Measurements from ENCODE around the gene DDX19B. TPM values are rescaled to one million over a fixed set of nuclear protein-coding genes. Genes with fewer than 3 reads are reported as not detected.
"Not testable (repeated sequence)": the region's sequence is repeated elsewhere in the genome, so short reads cannot be mapped to it uniquely, and the experiment has no call there.

Gene DDX19B
- polyA plus RNA-seq, 10 donors = 17.6 to 23.8 (median 22.0) TPM

GRCh38 chr16:70276392-70276791, 22.6 kb upstream of the DDX19B start:
- DNase-seq = no peak

DNA sequence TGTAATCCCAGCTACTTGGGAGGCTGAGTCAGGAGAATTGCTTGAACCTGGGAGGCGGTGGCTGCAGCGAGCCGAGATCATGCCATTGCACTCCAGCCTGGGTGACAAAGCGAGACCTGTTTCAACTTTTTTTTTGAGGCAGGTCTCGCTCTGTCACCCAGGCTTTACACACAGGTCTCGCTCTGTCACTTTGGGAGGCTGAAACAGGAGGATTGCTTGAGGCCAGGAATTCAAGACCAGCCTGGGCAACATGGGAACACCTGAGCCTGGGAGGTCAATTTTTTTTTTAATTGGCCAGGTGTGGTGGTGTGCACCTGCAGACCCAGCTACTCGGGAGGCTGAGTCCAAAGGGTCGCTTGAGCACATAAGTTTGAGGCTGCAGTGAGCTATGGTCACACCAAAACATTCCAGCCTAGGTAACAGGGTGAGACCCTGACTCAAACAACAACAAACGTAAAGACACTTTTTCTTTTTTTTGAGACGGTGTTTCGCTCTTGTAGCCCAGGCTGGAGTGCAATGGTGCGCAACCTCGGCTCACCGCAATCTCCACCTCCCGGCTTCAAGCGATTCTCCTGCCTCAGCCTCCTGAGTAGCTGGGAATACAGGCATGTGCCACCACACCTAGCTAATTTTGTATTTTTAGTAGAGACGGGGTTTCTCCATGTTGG, 11.5 kb upstream of the DDX19B start:
- not testable (repeated sequence) for DNase-seq

- DNase-seq = peak; percentile 99 to 100 (median 100)
These were observed 9.5 kb upstream of the DDX19B start, which contains the start of gene AARS1 for GRCh38 chr16:70289229-70290094. TSS of gene AARS1 (minus strand) at chr16:70289506. CDS start at chr16:70282763, 6,743 bp downstream.

DNA sequence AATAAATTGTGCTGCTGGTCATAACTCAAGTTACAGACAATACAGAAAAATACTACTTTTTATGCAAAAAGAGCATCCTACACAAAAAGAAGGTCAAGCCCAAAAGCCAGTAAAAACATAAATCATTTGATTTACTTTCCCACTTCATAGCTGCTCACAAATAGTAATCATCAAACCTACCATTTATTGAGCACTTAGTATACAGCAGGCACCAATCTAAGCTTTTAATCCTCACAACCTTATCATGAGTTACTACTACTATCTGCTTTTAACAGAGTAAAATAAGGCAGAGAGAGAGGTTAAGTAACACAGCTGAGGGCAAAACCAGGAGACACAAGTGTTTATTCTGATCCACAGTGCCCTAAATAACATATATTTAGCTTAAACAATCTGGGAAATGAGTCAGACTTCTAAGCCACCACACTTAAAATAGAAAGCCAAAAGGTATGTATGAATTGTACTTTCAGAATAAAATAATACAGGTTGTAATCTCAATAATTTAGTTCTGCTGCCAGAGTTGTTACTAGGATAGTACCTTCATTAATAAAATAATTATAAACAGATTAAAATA, 8.0 kb upstream of the DDX19B start:
- DNase-seq = no peak

DNA sequence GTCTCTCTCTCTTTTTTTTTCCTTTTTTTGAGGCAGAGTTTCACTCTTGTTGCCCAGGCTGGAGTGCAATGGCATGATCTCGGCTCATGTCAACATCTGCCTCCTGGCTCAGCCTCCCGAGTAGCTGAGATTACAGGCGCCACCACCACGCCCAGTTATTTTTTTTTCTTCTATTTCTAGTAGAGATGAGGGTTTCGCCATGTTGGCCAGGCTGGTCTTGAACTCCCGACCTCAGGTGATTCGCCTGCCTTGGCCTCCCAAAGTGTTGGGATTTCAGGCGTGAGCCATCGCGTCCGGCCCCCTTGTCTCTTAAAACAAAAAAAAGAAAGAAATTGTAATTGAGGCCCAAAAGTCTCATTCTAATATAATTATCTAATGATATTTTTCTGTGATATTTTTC, 6.8 kb upstream of the DDX19B start:
- not testable (repeated sequence) for DNase-seq

DNA sequence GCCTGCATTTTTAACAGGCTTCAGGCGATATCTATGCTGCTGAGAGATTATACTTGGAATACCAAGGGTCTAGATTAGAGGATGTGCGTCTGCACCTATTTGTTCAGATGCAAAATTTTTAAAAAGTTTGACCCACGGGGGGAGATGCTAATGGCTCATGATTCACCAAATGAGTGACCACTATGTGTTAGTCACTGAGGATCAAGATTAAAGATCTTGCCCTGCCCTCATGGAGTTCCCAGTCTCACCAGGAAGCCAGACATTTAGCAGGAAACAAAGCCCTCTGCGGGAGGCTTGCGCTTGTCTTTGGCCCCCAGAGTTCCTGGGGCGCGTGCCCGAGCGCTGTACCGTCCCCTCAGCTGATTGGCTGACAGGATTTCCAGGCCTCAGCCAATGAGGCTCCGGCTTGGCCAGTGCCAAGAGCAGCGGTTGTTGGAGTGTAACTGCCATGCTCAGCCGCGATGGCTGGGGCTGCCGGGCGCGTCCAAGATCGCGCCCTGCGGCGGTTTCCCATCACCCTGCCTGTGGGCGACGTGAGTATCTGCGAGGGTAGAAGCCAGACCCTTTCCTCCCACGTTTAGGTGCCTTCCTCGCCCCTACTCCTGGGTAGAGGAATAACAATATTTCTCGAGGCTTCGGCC, 4.5 kb upstream of the DDX19B start:
- DNase-seq = no peak

- no peak for DNase-seq
These were observed 3.4 kb upstream of the DDX19B start for GRCh38 chr16:70295634-70296033.

DNA sequence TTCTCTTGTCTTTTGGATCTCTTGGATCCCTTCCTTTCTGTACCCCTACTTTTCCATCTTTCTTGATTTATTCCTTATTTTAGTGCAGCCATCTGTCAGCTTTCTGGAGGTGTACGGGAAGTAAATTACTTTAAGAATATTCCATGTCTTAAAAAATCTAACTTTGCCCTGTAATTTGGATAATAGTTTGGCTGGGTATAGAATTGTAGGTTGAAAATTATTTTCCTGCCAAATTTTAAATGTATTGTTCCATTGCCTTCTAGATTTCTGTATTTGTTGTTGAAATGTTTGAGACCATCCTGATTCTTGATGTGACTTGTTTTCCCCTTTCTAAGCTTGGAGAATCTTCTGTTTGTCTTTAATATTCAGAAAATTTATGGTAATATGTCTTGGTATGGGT, 2.1 kb downstream of the DDX19B start:
- no peak for DNase-seq

- DNase-seq = no peak
These were observed 3.8 kb downstream of the DDX19B start for GRCh38 chr16:70302745-70303144.

GRCh38 chr16:70304892-70305448, 6.0 kb downstream of the DDX19B start:
- no peak for DNase-seq

- DNase-seq = no peak
These were observed 7.9 kb downstream of the DDX19B start for GRCh38 chr16:70306880-70307279.

- not testable (repeated sequence) for DNase-seq
These were observed 8.7 kb downstream of the DDX19B start for GRCh38 chr16:70307726-70308125.

DNA sequence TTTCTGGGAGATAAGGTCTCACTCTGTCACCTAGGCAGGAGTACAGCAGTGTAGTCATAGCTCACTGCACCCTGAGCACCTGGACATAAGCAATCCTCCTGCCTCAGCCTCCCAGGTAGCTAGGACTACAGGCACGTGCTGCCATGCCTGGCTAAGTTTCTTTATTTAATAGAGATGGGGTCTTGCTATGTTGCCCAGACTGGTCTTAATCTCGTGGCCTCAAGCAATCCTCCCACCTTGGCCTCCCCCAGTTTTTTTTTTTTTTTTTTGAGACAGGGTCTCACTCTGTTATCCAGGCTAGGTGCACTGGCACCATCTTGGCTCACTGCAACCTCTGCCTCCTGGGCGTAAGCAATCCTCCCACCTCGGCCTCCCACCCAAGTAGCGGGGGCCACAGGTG, 21.1 kb downstream of the DDX19B start:
- DNase-seq = no peak

DNA sequence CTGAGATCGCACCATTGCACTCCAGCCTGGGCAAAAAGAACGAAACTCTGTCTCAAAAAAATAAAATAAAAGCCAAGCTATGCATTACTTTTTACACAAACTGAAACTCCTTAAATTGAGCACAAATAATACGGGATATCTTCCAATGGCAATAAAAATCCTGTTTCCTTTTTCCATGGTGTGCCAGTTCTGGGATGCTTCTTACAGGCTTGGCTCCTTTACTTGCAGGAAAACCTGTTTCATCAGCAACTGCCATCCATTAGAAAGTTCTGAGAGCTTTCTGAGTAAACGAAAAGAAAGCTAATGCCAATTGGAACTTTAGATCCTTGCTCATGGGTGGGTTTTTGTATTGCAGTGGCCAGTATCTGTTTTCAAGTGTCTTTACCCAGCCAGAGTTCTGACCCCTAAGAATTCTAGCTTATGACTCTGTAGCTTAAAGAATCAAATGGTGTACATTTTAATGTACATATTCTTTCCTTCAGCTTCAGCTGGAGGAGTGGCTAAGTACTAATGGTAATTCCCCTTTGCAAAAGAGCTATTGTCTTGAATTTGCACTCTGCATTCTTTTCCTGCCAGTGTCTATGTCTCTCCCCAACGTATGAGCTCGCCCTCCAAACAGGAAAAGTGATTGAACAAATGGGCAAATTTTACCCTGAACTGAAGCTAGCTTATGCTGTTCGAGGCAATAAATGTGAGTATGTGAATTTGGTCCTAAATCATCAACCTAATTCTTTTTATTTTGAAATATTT, 26.2 kb downstream of the DDX19B start:
- no peak for DNase-seq

- DNase-seq = no peak
These were observed 32.1 kb downstream of the DDX19B start for GRCh38 chr16:70331091-70331490.

DNA sequence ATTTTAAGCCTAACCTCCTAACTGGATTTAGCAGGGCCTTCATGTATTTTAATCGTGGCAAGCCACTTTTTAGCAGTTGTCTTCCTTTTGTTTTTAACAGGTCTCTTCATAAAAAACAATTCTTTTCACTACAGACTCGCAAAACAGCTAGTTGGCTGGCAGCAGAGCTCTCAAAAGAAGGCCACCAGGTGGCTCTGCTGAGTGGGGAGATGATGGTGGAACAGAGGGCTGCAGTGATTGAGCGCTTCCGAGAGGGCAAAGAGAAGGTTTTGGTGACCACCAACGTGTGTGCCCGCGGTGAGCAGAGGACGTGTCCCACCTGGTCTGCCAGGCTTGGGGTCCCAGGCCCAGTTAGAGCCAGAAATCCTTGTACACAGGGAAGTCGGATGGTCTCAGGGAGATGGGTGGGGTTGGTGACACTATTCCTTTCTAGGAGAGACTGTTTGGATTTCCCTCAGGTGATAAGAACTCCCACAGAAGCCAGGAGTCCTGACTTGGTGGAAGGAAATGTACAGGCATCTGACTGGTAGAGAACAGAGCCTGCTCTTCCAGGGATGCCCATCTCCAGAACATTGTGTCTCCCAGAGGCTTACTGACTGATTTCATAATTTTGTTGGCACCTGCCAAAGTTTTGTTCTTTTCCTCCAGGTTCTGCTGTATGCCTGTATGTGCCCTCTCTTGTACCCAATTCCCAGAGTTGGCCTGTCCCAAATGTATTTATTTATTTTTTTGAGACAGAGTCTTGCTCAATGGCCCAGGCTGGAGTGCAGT, 32.8 kb downstream of the DDX19B start:
- DNase-seq = peak in 1 of 3 donors; percentile 16

DNA sequence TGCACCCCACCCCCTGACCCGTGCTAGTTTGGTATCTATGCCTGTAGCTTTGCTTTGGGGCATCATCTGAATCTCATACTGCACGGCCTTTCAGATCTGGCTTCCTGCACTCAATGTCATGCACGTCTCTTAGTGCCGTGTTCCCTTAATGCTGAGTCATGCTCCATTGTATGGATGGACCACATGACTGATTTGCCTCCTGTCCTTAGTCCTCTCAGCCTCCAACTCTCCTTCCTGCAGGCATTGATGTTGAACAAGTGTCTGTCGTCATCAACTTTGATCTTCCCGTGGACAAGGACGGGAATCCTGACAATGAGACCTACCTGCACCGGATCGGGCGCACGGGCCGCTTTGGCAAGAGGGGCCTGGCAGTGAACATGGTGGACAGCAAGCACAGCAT, 33.7 kb downstream of the DDX19B start:
- not testable (repeated sequence) for DNase-seq

GRCh38 chr16:70337814-70338213, 38.8 kb downstream of the DDX19B start:
- DNase-seq = no peak

DNA sequence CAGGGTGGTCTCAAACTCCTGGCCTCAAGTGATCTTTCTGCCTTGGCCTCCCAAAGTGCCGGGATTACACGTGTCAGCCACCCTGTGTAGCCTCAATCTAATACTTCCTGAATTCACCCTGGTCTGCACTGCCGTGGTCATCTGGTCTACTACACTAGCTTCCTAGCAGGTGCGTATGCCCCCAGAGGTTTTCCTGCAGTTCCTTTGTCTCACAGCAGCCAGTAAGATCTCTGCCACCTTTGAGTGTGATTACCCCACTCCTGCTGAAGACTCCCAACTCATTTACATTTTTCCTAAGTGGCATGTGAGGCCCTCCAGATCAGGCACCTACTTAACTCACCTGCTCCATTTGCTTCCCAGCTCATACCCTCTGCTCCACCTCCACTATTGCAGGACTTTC, 42.6 kb downstream of the DDX19B start:
- no peak for DNase-seq

GRCh38 chr16:70342016-70342415, 43.0 kb downstream of the DDX19B start:
- no peak for DNase-seq
